HUES6 (cell line): ENCODE measurements around the gene GRIA1.

Experiments used
- H3K27ac ChIP-seq: 2 replicates; pipeline ENCODE4 v1.7.0; 2013; ENCODE audit warnings: low read depth, mild to moderate bottlenecking, low read length, inconsistent platforms
- H3K27me3 ChIP-seq: 2 replicates; pipeline ENCODE4 v1.6.1; 2013; ENCODE audit warnings: low read length; ENCODE audit not compliant: control insufficient read depth, insufficient read depth
- H3K36me3 ChIP-seq: 2 replicates; pipeline ENCODE4 v1.6.1; 2013; ENCODE audit warnings: low read length; ENCODE audit not compliant: control insufficient read depth, insufficient read depth
- H3K4me1 ChIP-seq: 2 replicates; pipeline ENCODE4 v1.6.1; 2013; ENCODE audit warnings: low read length; ENCODE audit not compliant: control insufficient read depth, insufficient read depth
- H3K4me3 ChIP-seq: 2 replicates; pipeline ENCODE4 v1.5.1; 2013; ENCODE audit warnings: low read depth, low read length
- H3K9ac ChIP-seq: one replicate; pipeline ENCODE4 v1.6.1; 2013; ENCODE audit warnings: mild to moderate bottlenecking, low read length
- H3K9me3 ChIP-seq: 2 replicates; pipeline ENCODE4 v1.6.1; 2013; ENCODE audit warnings: low read depth, low read length; ENCODE audit not compliant: control insufficient read depth, insufficient read depth

GRIA1 gene

GRCh38 chr5:153777681-153778581, 287.5 kb downstream of the GRIA1 start:
- no peak overlapping the region for H3K27ac ChIP-seq
- peaks cover 24% of the 10 kb centered on the region for H3K4me1 ChIP-seq

GRCh38 chr5:153779836-153780235, 289.4 kb downstream of the GRIA1 start:
- H3K4me3 ChIP-seq = no peak overlapping the region
- no peaks in the 10 kb centered on the region for H3K27me3 ChIP-seq
- no peak overlapping the region for H3K27ac ChIP-seq
- H3K4me1 ChIP-seq = peaks cover 37% of the 10 kb centered on the region
- H3K36me3 ChIP-seq = no peaks in the 10 kb centered on the region
- no peaks in the 10 kb centered on the region for H3K9me3 ChIP-seq
- no peak overlapping the region for H3K9ac ChIP-seq

More at GRCh38 chr5:153777681-153778581, 287.5 kb downstream of the GRIA1 start:
- Histone ChIP-seq H3K9me3 (no peaks in the 10 kb centered on the region), H3K27me3 (no peaks in the 10 kb centered on the region), H3K9ac (no peak overlapping the region), H3K36me3 (no peaks in the 10 kb centered on the region), H3K4me3 (no peak overlapping the region)

- H3K36me3 ChIP-seq = no peaks in the 10 kb centered on the region
Observed at GRCh38 chr5:153780876-153781705, 290.6 kb downstream of the GRIA1 start.

GRCh38 chr5:153782589-153783361, 292.3 kb downstream of the GRIA1 start:
- Histone ChIP-seq H3K9ac (peak overlapping the region; percentile 18), H3K36me3 (no peaks in the 10 kb centered on the region), H3K4me1 (peaks cover 37% of the 10 kb centered on the region), H3K4me3 (no peak overlapping the region), H3K9me3 (no peaks in the 10 kb centered on the region), H3K27ac (no peak overlapping the region), H3K27me3 (no peaks in the 10 kb centered on the region)

More at GRCh38 chr5:153780876-153781705, 290.6 kb downstream of the GRIA1 start:
- H3K27me3 ChIP-seq = no peaks in the 10 kb centered on the region
- no peaks in the 10 kb centered on the region for H3K9me3 ChIP-seq
- no peak overlapping the region; the same call in 1 of the 2 replicates for H3K27ac ChIP-seq
- H3K4me3 ChIP-seq = no peak overlapping the region
- no peak overlapping the region for H3K9ac ChIP-seq
- peaks cover 37% of the 10 kb centered on the region for H3K4me1 ChIP-seq

- Histone ChIP-seq H3K4me1 (peaks cover 37% of the 10 kb centered on the region), H3K4me3 (no peak overlapping the region), H3K36me3 (no peaks in the 10 kb centered on the region), H3K9me3 (no peaks in the 10 kb centered on the region), H3K27me3 (no peaks in the 10 kb centered on the region), H3K27ac (no peak overlapping the region), H3K9ac (no peak overlapping the region)
Observed at GRCh38 chr5:153783362-153783658, 292.8 kb downstream of the GRIA1 start.

GRCh38 chr5:153784277-153784676, 293.8 kb downstream of the GRIA1 start:
- H3K4me3 ChIP-seq = no peak overlapping the region
- H3K9me3 ChIP-seq = no peaks in the 10 kb centered on the region
- no peaks in the 10 kb centered on the region for H3K36me3 ChIP-seq
- H3K27me3 ChIP-seq = no peaks in the 10 kb centered on the region
- peaks cover 37% of the 10 kb centered on the region for H3K4me1 ChIP-seq
- H3K9ac ChIP-seq = no peak overlapping the region
- H3K27ac ChIP-seq = no peak overlapping the region

- Histone ChIP-seq H3K4me1 (no peaks in the 10 kb centered on the region), H3K27me3 (no peaks in the 10 kb centered on the region), H3K9ac (no peak overlapping the region), H3K27ac (no peak overlapping the region), H3K9me3 (no peaks in the 10 kb centered on the region), H3K36me3 (no peaks in the 10 kb centered on the region), H3K4me3 (no peak overlapping the region)
Observed at GRCh38 chr5:153791339-153791738, 300.9 kb downstream of the GRIA1 start.

GRCh38 chr5:153792305-153792704, 301.8 kb downstream of the GRIA1 start:
- Histone ChIP-seq H3K4me1 (no peaks in the 10 kb centered on the region), H3K4me3 (no peak overlapping the region)

GRCh38 chr5:153793699-153794098, 303.2 kb downstream of the GRIA1 start:
- no peak overlapping the region for H3K27ac ChIP-seq
- no peaks in the 10 kb centered on the region for H3K9me3 ChIP-seq
- no peak overlapping the region for H3K4me3 ChIP-seq
- no peaks in the 10 kb centered on the region for H3K4me1 ChIP-seq
- no peaks in the 10 kb centered on the region for H3K36me3 ChIP-seq
- no peaks in the 10 kb centered on the region for H3K27me3 ChIP-seq
- H3K9ac ChIP-seq = no peak overlapping the region

More at GRCh38 chr5:153792305-153792704, 301.8 kb downstream of the GRIA1 start:
- H3K9me3 ChIP-seq = no peaks in the 10 kb centered on the region
- H3K36me3 ChIP-seq = no peaks in the 10 kb centered on the region
- H3K27ac ChIP-seq = no peak overlapping the region
- no peak overlapping the region for H3K9ac ChIP-seq
- H3K27me3 ChIP-seq = no peaks in the 10 kb centered on the region

GRCh38 chr5:153794327-153794726, 303.9 kb downstream of the GRIA1 start:
- no peaks in the 10 kb centered on the region for H3K9me3 ChIP-seq
- H3K9ac ChIP-seq = no peak overlapping the region
- H3K4me3 ChIP-seq = no peak overlapping the region
- no peaks in the 10 kb centered on the region for H3K27me3 ChIP-seq
- no peak overlapping the region for H3K27ac ChIP-seq
- no peaks in the 10 kb centered on the region for H3K36me3 ChIP-seq
- H3K4me1 ChIP-seq = no peaks in the 10 kb centered on the region
